GDM1 (cell line): ENCODE measurements around the gene FBXO17.

Experiments
- DNase-seq: peaks from one replicate; lab custom pipeline; 2025; lab: John Stamatoyannopoulos, UW

FBXO17 gene

GRCh38 chr19:38891771-38892170, 83.8 kb downstream of the FBXO17 start:
- DNase-seq, result no peak
